HEK293 (cell line): ENCODE results near the gene SPEF1.

ENCODE experiments used
- SETDB1 ChIP-seq: IDR thresholded peaks from one replicate; pipeline ENCODE4 v1.6.1; 2017; ENCODE audit warnings: mild to moderate bottlenecking, low read length, moderate library complexity, mixed read lengths; ENCODE audit not compliant: insufficient read length
- ZNF274 ChIP-seq, 2 experiments: fragments of 200-500 bp in 1 of 2; fragments of 450-650 bp in 1 of 2; sonication (Bioruptor generic) in 1 of 2; formaldehyde crosslinking in 1 of 2; IDR thresholded peaks; 2 replicates each; pipeline versions ENCODE4 v1.5.1 to v1.6.1; 2014 to 2016; ENCODE audit warnings: borderline replicate concordance in 1 of 2, inconsistent platforms in 1 of 2, low read length in 1 of 2, missing biosample characterization in 1 of 2, missing genetic modification characterization in 1 of 2
- ZNF558 ChIP-seq: fragments of 450-650 bp; formaldehyde crosslinking; IDR thresholded peaks from 2 replicates; pipeline ENCODE4 v1.5.1; 2016; ENCODE audit warnings: missing biosample characterization, missing genetic modification characterization
- ZNF830 ChIP-seq: fragments of 450-650 bp; IDR thresholded peaks from 2 replicates; pipeline ENCODE4 v1.5.0; 2018; ENCODE audit warnings: missing biosample characterization, missing genetic modification characterization, low read depth, mild to moderate bottlenecking, moderate library complexity
- TF ChIP-seq, protein P1 (sequence below): fragments of 450-650 bp; formaldehyde crosslinking; IDR thresholded peaks from 2 replicates; pipeline ENCODE4 v1.5.1; 2016; ENCODE audit warnings: missing biosample characterization, missing genetic modification characterization
- TF ChIP-seq, protein P2 (sequence below): fragments of 450-650 bp; formaldehyde crosslinking; IDR thresholded peaks from 2 replicates; pipeline ENCODE4 v1.5.1; 2016; ENCODE audit warnings: missing biosample characterization, missing genetic modification characterization
- TF ChIP-seq, protein P3 (sequence below): fragments of 450-650 bp; formaldehyde crosslinking; IDR thresholded peaks from 2 replicates; pipeline ENCODE4 v1.5.1; 2016; ENCODE audit warnings: missing biosample characterization, missing genetic modification characterization

DNA sequence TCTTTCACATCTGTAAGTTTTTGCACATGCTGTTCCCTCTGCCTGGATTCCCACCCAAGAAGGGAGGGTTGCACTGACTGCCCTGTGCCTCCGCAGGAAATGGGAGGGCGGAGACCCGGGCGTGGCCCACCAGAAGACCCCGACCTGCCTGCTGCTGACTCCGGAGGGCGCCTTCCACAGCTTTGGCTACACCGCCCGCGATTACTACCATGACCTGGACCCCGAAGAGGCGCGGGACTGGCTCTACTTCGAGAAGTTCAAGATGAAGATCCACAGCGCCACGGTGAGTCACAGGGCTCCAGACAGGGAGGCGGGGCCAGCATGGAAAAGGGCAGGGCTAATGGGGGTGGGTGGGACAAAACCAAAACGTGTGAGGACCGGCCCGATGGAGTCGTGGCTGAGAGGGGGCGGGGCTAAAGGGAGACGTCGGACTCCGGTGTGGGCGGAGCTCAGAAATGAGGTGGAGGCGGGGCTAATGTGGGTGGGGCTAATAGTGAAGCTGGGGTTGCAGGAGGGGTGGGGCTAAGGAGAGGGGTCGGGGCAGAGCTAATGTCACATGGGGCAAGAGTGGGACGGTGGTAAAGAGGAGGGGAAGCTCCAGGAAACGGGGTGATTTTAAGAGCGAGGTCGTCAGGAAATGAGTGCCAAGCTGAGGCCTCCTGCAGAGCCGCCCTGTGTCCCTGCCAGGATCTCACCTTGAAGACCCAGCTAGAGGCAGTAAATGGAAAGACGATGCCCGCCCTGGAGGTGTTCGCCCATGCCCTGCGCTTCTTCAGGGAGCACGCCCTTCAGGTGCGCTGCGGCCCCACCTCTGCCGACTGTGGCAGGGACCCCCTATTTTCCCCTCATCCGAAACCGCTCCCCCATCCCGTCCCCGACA lies 36.2 kb downstream of the SPEF1 start:
- TF ChIP-seq ZNF558 (tag by site-specific recombination) (no peak), ZNF274 (IDR thresholded peaks at IDR 0.05; ENCODE audit: low read length) (no peak), ZNF274 (tag by site-specific recombination; IDR thresholded peaks at IDR 0.05; ENCODE audit: borderline replicate concordance) (no peak), SETDB1 (no peak), ZNF830 (tag by site-specific recombination) (no peak)
- TF ChIP-seq, protein P1, sequence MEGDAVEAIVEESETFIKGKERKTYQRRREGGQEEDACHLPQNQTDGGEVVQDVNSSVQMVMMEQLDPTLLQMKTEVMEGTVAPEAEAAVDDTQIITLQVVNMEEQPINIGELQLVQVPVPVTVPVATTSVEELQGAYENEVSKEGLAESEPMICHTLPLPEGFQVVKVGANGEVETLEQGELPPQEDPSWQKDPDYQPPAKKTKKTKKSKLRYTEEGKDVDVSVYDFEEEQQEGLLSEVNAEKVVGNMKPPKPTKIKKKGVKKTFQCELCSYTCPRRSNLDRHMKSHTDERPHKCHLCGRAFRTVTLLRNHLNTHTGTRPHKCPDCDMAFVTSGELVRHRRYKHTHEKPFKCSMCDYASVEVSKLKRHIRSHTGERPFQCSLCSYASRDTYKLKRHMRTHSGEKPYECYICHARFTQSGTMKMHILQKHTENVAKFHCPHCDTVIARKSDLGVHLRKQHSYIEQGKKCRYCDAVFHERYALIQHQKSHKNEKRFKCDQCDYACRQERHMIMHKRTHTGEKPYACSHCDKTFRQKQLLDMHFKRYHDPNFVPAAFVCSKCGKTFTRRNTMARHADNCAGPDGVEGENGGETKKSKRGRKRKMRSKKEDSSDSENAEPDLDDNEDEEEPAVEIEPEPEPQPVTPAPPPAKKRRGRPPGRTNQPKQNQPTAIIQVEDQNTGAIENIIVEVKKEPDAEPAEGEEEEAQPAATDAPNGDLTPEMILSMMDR: no peak
- TF ChIP-seq, protein P2, sequence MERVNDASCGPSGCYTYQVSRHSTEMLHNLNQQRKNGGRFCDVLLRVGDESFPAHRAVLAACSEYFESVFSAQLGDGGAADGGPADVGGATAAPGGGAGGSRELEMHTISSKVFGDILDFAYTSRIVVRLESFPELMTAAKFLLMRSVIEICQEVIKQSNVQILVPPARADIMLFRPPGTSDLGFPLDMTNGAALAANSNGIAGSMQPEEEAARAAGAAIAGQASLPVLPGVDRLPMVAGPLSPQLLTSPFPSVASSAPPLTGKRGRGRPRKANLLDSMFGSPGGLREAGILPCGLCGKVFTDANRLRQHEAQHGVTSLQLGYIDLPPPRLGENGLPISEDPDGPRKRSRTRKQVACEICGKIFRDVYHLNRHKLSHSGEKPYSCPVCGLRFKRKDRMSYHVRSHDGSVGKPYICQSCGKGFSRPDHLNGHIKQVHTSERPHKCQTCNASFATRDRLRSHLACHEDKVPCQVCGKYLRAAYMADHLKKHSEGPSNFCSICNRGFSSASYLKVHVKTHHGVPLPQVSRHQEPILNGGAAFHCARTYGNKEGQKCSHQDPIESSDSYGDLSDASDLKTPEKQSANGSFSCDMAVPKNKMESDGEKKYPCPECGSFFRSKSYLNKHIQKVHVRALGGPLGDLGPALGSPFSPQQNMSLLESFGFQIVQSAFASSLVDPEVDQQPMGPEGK (tag by site-specific recombination): no peak
- TF ChIP-seq, protein P3, sequence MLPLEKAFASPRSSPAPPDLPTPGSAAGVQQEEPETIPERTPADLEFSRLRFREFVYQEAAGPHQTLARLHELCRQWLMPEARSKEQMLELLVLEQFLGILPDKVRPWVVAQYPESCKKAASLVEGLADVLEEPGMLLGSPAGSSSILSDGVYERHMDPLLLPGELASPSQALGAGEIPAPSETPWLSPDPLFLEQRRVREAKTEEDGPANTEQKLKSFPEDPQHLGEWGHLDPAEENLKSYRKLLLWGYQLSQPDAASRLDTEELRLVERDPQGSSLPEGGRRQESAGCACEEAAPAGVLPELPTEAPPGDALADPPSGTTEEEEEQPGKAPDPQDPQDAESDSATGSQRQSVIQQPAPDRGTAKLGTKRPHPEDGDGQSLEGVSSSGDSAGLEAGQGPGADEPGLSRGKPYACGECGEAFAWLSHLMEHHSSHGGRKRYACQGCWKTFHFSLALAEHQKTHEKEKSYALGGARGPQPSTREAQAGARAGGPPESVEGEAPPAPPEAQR: no peak
